GM19193 (cell line): ENCODE data around the gene PEPD.

ENCODE experiments used
- POLR2A ChIP-seq: IDR thresholded peaks from 4 replicates; pipeline ENCODE4 v1.6.1; 2011; ENCODE audit not compliant: insufficient read depth, insufficient read length; ENCODE audit errors: extremely low read depth

Gene PEPD

DNA sequence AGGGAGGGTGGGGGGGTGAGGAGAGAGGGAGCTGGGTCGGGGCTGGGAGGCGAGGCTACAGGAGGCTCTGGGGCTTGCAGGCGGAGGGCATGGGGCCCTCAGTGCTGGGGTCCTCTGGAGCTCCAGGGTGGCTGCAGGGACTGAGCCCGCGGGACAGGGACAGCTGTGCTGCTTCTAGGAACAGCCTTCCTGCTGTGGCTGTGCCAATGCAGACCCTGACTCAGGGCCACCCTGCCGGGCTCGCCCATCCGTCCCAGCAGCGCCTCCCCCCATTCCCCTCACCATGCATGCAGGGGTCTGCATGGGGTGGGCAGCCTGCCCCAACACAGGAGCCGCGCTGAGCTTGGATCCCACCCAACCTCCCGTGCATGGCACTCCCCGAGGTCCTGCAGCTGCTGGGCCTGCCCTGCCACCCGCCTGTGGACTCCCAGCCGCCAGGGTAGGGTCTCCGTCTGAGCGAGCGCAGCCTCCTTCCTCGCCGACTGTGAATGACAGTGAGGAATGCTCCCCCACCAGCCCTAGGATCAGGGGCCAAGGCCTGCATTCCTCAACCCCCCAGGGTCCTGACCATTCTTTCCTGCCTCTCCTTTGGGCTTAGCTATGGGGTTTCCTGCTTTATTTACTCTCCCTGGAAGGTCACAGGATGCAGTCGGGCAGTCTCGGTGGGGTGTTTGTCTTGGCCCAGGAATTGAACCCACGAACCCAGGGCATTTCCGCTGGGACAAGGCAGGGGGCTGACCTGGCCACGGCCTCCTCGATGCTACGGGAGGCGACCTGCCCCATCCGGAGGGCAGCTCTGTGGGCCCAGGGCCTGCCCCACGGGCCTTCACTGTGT is 124.7 kb downstream of the PEPD start:
- no peak for TF ChIP-seq POLR2A

DNA sequence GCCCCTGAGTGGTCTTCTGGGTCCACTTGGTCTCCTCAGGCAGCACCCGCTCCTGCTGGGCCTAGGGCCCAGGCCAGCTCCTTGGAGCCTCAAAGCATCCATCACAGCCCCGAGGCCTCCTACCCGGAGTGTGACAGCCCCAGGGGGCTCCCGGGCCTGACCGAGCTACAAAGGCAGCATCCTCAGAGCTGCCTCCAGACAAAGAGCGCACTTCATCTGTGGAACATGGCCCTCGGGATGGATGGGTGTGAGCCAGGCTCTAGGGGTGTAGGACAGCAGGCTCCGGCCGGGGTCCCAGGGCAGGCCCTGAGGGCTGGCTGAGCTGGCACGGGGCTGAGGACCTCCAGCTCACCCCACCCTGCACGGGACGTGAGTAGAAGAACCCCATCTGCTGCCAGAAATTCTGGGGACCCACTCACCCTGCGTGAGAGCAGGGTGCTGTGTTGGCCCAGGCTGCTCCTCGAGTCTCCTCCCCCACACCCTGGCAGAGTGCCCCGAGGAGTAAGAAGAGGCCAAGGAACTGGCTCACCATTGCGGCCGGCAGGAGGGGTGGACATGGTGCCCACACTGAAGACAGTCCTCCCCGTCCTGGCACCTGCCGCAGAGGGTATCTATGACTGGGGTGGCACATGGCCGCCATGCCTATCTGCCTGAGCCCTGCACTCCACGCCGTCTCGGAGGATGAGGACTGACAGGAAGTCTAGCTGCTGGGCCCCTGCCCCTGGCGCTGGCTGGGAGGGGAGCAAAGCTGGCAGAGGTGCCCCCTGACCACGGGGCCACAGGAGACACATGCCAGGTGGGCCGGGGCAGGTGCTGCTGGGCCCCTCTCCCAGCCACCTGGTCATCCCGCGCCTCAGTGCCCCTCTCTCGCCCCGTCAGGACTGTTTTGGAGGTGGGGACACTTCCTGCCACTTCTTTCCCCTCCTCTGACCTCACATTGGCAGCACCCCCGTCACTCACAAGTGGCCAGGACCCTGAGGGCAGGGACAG is 125.7 kb downstream of the PEPD start:
- no peak for TF ChIP-seq POLR2A

GRCh38 chr19:33394723-33395560 is 126.6 kb downstream of the PEPD start:
- no peak for TF ChIP-seq POLR2A

DNA sequence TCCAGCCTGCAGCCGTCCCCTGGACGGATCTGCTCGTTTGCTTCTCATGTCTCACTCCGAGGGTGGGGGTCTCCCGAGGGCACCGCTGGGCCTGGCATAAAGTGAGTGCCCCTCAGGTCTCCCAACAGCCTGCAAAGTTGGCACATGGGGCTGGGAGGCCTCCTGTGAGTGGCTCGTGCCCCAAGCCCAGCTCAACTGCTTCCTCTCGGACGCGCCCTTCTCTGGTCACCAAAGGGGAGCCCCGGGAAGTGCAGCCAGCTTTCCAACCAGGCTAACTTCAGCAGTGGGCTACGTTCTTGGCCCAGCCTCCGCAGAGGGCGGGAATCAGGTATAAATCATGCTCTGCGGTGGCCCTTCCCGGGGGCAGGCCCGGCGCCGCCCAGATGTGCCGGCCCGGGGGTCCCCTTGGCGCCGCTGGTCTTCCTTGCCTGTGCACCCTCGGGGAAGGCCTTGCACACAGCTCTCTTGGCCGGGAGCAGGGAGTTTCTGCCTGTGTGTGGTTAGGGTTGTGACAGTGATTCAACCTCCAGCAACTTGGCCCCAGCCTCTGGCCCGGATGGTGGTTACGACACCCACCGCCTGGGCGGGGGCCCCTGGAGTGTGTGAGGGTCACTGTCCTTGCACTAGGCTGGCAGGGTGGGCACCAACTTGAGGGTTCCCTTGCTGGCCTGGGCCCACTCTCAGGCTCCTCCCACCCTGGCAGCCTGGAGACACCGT is 127.4 kb downstream of the PEPD start:
- TF ChIP-seq POLR2A, result no peak

DNA sequence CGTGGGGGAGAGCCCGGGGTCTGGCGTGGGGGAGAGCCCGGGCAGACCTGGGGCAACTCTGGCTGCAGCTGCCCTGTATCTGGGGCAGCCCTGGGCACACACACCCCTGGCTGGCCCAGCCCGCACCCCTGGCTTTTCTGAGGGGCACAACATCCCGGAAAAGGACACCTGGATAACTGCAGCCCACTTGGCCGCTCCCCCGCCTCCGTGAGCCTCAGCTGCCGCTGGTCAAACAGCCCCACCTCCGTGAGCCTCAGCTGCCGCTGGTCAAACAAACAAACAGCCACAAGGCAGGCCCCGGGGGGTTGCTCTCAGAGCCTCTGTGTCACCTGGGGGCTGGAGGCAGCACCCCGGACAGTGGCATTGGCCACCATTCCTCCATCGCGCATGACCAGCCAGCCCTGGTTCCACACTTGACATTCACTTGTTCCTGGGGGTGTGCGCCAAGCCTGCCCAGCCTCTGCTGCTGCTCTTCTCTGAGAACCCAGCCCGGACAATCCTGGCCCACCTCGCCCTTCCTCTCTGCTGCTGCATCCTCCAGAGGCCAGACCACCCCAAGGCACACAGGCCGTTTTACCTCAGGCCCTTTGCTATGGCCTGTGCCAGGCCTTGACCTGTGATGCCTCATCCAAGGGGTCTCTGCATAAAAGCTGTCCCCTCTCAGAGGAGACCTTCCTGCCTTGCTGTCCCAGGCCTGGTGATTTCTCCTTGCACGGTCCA is 128.1 kb downstream of the PEPD start:
- TF ChIP-seq POLR2A, result no peak

DNA sequence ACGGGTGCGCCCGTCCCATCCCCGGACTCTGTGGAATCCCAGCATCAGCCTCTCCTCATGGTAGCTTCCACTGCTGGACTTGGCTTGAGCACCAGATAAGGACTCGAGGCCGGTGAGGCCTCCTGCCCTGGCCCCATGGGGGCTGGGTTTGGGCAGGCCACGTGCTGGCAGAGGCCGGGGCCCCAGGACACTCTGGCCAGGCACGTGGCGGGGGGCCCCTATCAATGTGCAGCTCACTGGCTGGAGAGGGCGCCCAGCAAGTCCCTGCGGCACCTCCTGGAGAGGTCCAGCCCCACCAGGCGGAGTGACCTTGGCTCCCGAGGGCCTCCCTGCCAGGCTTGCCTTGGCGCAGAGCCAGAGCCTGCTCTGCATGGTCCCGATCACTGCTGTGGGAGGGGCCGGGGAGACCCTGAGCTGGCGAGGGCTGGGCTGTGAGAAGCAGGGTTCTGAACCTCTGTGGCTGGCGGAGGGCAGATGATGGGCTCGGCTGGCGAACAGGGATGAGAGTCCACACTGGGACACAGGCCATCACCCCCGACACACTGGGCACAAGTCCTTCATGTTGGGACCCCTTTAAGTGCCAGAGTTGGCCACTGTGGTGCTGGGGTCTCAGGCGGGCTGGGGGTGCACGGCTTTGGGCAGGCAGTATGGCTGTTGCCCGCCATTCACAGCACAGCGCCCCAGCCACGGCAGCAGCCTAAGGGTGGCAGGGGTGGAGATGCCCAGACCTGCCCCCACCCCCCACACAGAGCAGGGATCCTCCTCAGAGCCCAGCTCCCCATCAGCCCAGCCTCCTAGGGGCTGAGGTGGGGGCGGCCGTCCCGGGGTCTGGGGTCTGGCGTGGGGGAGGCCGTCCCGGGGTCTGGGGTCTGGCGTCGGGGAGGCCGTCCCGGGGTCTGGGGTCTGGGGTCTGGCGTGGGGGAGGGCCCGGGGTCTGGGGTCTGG is 129.0 kb downstream of the PEPD start:
- TF ChIP-seq POLR2A, result no peak

- no peak for TF ChIP-seq POLR2A
These were observed 129.9 kb downstream of the PEPD start for GRCh38 chr19:33391631-33392249.

DNA sequence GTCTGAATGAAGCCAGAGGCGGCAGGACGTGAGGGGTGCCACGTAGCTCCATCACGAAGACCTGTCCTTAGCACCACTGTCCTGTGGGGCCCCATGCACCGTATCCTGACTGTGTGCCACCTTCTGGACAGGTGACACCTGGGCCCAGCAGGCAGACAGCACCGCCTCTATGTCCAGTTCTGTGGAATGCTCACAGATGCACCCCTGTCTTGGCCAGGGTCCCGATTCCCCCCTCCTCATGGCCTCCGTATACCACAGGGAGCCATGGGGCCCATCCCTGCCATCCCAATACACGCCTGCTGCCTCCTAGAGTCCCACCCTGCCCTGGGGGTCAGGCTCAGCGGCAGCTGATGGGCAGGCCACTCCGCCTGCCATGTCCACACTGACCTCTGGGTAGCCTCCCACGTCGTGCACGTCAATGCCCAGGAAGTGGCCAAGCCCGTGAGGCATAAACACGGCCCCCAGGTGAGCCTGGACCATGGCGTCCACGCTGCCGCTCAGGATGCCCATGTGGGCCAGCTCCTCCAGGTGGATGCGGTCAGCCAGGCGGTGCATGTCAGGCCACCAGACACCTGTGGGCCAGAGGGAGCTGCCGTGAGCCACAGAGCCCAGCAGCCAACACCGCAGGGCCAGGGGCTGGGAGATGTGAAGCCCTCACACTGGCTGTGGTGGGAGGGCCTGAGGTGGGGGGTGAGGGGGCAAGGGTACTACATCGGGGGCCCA is 130.5 kb downstream of the PEPD start:
- no peak for TF ChIP-seq POLR2A

DNA sequence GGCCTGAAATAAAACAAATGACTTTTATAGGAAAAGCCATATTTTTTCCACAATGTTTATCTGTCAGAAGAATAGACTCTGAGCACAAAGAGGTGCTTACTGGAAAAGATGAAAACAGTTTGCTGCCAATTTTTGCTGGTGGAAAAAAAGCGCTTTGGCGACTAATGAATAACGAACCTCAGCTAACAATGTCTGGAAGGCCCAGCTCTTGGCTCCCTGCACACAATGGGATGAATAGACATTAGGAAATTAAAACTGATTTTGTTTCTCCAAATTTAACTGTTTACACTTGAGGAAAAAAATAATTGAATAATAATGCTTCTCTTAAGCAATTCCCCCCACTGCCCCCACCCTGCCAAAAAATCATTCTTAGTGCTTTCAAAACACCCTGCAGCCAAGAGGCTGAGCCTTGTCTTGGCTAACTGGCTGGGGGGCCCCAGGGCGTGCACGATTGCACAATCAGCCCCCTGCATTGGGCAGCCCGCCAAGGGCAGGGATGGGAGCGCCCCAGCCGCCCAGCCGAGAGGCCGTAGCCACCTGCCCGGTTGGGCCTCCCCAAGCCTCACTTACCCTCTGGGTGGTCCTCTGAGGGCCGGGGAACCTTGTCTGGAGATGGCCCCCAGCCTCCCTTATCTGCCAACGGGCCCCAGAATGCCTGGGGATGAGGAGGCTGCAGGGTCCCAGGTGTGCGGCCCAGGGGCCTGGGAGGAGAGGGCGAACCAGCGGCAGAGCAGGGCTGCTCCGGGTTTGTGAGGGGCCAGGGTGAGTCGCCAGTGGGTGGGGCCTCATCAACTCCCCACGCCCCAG is 131.3 kb downstream of the PEPD start:
- TF ChIP-seq POLR2A, result no peak

GRCh38 chr19:33389421-33390100 is 132.0 kb downstream of the PEPD start:
- TF ChIP-seq POLR2A, result no peak
